ENCODE data around the gene GLIS1. TPM values are rescaled to one million over a fixed set of nuclear protein-coding genes. Genes with fewer than 3 reads are reported as not detected.

Gene GLIS1
- total RNA-seq, 1 donor from 2014 or later: 17.4 TPM

GRCh38 chr1:53551428-53551995 is 187.5 kb downstream of the GLIS1 start:
- Mint-ChIP-seq H3K27ac (ENCODE audit: unreplicated experiment) (no peak overlapping the region), H3K4me3 (ENCODE audit: unreplicated experiment) (no peak overlapping the region), H3K9me3 (ENCODE audit: low read depth) (no peaks in the 10 kb centered on the region), H3K4me1 (ENCODE audit: low read depth) (peaks cover 25% of the 10 kb centered on the region), H3K27me3 (ENCODE audit: low read depth) (no peaks in the 10 kb centered on the region), H3K36me3 (ENCODE audit: low read depth) (peaks cover 6% of the 10 kb centered on the region)
- DNase-seq (ENCODE audit: low spot score): peak; percentile 44
- no peak for TF ChIP-seq CTCF (IDR thresholded peaks at IDR 0.05)

DNA sequence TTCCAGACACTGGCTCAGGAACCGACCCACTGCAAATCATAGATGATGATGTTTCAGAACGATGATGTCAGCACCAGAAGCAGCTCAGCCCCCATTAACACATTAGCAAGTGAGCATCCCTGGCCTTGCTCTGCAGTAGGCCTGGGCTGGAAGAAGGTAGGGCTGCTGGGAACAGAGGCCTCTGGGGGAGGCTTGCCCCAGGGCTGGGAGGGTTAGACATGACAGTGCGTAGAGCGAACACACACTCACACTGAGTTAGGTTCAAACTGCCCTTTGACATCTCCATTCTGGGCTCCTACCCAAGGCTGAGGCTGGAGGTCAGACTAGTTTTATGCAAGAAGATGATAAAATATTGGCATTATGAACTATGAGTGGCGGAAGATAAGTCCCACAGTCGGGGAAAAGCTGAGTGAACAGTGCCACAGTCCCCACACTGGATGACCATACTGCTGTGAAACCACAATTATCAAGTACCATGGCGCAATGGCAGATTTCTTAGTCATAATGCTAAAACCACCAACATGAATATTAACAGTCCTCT is 188.7 kb downstream of the GLIS1 start:
- peak overlapping the region; percentile 1 for H3K27ac Mint-ChIP-seq (ENCODE audit: unreplicated experiment)
- TF ChIP-seq CTCF (IDR thresholded peaks at IDR 0.05): no peak
- H3K9me3 Mint-ChIP-seq (ENCODE audit: low read depth): no peaks in the 10 kb centered on the region
- H3K27me3 Mint-ChIP-seq (ENCODE audit: low read depth): no peaks in the 10 kb centered on the region
- peaks cover 29% of the 10 kb centered on the region for H3K4me1 Mint-ChIP-seq (ENCODE audit: low read depth)
- H3K36me3 Mint-ChIP-seq (ENCODE audit: low read depth): peaks cover 11% of the 10 kb centered on the region
- no peak for DNase-seq (ENCODE audit: low spot score)
- no peak overlapping the region for H3K4me3 Mint-ChIP-seq (ENCODE audit: unreplicated experiment)

GRCh38 chr1:53549781-53550180 is 189.2 kb downstream of the GLIS1 start:
- H3K4me1 Mint-ChIP-seq (ENCODE audit: low read depth): peaks cover 29% of the 10 kb centered on the region
- no peak for DNase-seq (ENCODE audit: low spot score)
- TF ChIP-seq CTCF (IDR thresholded peaks at IDR 0.05): no peak
- H3K27ac Mint-ChIP-seq (ENCODE audit: unreplicated experiment): no peak overlapping the region
- H3K4me3 Mint-ChIP-seq (ENCODE audit: unreplicated experiment): no peak overlapping the region
- no peaks in the 10 kb centered on the region for H3K27me3 Mint-ChIP-seq (ENCODE audit: low read depth)
- no peaks in the 10 kb centered on the region for H3K9me3 Mint-ChIP-seq (ENCODE audit: low read depth)
- H3K36me3 Mint-ChIP-seq (ENCODE audit: low read depth): peaks cover 11% of the 10 kb centered on the region

- Mint-ChIP-seq H3K36me3 (ENCODE audit: low read depth) (peaks cover 11% of the 10 kb centered on the region), H3K4me1 (ENCODE audit: low read depth) (peaks cover 34% of the 10 kb centered on the region), H3K27me3 (ENCODE audit: low read depth) (no peaks in the 10 kb centered on the region), H3K9me3 (ENCODE audit: low read depth) (no peaks in the 10 kb centered on the region), H3K27ac (ENCODE audit: unreplicated experiment) (no peak overlapping the region), H3K4me3 (ENCODE audit: unreplicated experiment) (no peak overlapping the region)
- no peak for TF ChIP-seq CTCF (IDR thresholded peaks at IDR 0.05)
- no peak for DNase-seq (ENCODE audit: low spot score)
Observed at GRCh38 chr1:53549287-53549686, 189.7 kb downstream of the GLIS1 start.

DNA sequence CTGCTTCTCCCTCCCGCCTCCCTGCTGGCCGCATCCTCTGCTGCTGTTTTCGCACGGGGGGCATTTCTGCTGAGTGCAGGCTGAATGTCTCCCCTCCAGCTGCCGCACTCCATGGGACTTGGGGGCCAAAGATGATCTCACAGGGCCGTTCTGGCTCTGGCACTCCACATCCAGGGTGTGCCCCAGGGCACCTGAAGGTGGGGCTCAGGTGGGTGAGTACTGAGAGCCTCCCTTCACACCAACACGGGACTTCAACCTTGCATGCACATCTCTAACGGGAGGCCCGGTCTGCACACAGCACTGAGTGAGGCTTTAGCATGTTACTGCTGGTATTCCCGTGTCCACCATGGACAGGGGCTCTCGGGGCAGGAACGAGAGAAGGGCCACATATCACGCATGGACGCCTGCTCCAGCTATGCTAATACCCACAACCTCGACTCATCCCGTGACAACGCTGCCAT is 190.9 kb downstream of the GLIS1 start:
- H3K27me3 Mint-ChIP-seq (ENCODE audit: low read depth): no peaks in the 10 kb centered on the region
- H3K4me3 Mint-ChIP-seq (ENCODE audit: unreplicated experiment): no peak overlapping the region
- peaks cover 11% of the 10 kb centered on the region for H3K36me3 Mint-ChIP-seq (ENCODE audit: low read depth)
- DNase-seq (ENCODE audit: low spot score): peak; percentile 64
- H3K27ac Mint-ChIP-seq (ENCODE audit: unreplicated experiment): no peak overlapping the region
- H3K4me1 Mint-ChIP-seq (ENCODE audit: low read depth): peaks cover 36% of the 10 kb centered on the region
- no peak for TF ChIP-seq CTCF (IDR thresholded peaks at IDR 0.05)
- no peaks in the 10 kb centered on the region for H3K9me3 Mint-ChIP-seq (ENCODE audit: low read depth)
